ENCODE data around the gene C10orf105. TPM values are rescaled to one million over a fixed set of nuclear protein-coding genes. Genes with fewer than 3 reads are reported as not detected.

The C10orf105 gene
- total and polyA plus RNA-seq, 2 of the 13 experiments (the other 11 are each of a cell fraction or from before 2014, with no cell fraction given) = not detected

GRCh38 chr10:71665456-71665855, 54.1 kb downstream of the C10orf105 start:
- Histone ChIP-seq H3K79me2 (ENCODE audit: insufficient read depth, low read length) (no peaks in the 10 kb centered on the region), H3K9me3 (ENCODE audit: low read length) (no peaks in the 10 kb centered on the region), H3K27ac (ENCODE audit: extremely low read length, insufficient read depth, low read length) (no peak overlapping the region), H3K4me2 (ENCODE audit: low read depth, low read length) (no peak overlapping the region), H3K4me3 (replicated peaks in 1 of 3; ENCODE audit: insufficient read depth in 1 of 3, low read depth in 2 of 3, low read length in 3 of 3) (no peak overlapping the region), H4K20me1 (ENCODE audit: insufficient read depth, low read length) (no peaks in the 10 kb centered on the region), H3K27me3 (ENCODE audit: control insufficient read depth in 1 of 2, insufficient read depth in 2 of 2, low read length in 2 of 2) (peaks cover 4 to 5% of the 10 kb centered on the region in 2 experiments; a peak in 2 of 5 replicates), H3K36me3 (replicated peaks in 1 of 2; ENCODE audit: control insufficient read depth in 1 of 2, insufficient read depth in 2 of 2, low read length in 2 of 2) (no peaks in the 10 kb centered on the region), H3K4me1 (ENCODE audit: insufficient read depth, low read length) (no peaks in the 10 kb centered on the region), H3K9ac (ENCODE audit: insufficient read depth, low read depth, low read length) (no peak overlapping the region), H2AFZ (ENCODE audit: low read length) (no peak overlapping the region)
- ATAC-seq (no peak), DNase-seq (ENCODE audit: low spot score) (no peak), FAIRE-seq (no peak)
- WGBS (ENCODE audit: low lambda C conversion rate) = 31% methylated on average over 8 of the region's 9 CpGs
- in situ Hi-C loops (cut with HindIII; ENCODE audit: extremely low pct_ligation_motif_present, low pct_unique_long_range_greater_than_20kb) = no loop called here
- TF ChIP-seq NAIF1 (CRISPR knock-in tag; IDR thresholded peaks at IDR 0.05; ENCODE audit: borderline replicate concordance) = no peak
- TF ChIP-seq TARDBP (CRISPR knock-in tag; IDR thresholded peaks at IDR 0.05) = no peak
- no peak for TF ChIP-seq PHF20 (CRISPR knock-in tag; IDR thresholded peaks at IDR 0.05)
- no peak for TF ChIP-seq ZFX (CRISPR knock-in tag; IDR thresholded peaks at IDR 0.05; ENCODE audit: low read depth)
- TF ChIP-seq CBX1 (IDR thresholded peaks at IDR 0.05; ENCODE audit: low read depth) = no peak
- TF ChIP-seq ARID3A (IDR thresholded peaks at IDR 0.05; ENCODE audit: low read depth, low read length) = no peak
- TF ChIP-seq ZNF256 (CRISPR knock-in tag; conservative IDR thresholded peaks at IDR 0.05) = no peak
- TF ChIP-seq CENPX (CRISPR knock-in tag; IDR thresholded peaks at IDR 0.05) = no peak
- TF ChIP-seq RORA (CRISPR knock-in tag; IDR thresholded peaks at IDR 0.05) = no peak
- TF ChIP-seq GZF1 (CRISPR knock-in tag; IDR thresholded peaks at IDR 0.05) = no peak
- TF ChIP-seq FOXK1 (CRISPR knock-in tag; IDR thresholded peaks at IDR 0.05; ENCODE audit: borderline replicate concordance, low read depth) = no peak
- no peak for TF ChIP-seq TSC22D2 (CRISPR knock-in tag; IDR thresholded peaks at IDR 0.05; ENCODE audit: borderline replicate concordance)
- ChIA-PET POLR2A (no interaction called here), CTCF (ENCODE audit: low intra/inter-chr PET ratio, low total read pairs) (no interaction called here)
- BruUV-seq (replicated peaks) = no TSS peak
- intact Hi-C loops (cut with micrococcal nuclease; ENCODE audit: unreplicated experiment) = no loop called here
